ENCODE measurements around the gene INHBA. TPM values are rescaled to one million over a fixed set of nuclear protein-coding genes. Genes with fewer than 3 reads are reported as not detected.

The INHBA gene
- total RNA-seq, 1 experiment from 2014 or later, result 1.7 TPM

- Histone ChIP-seq H3K56ac (ENCODE audit: insufficient read length, low read depth, low read length) (no peak overlapping the region), H4K8ac (replicated peaks; ENCODE audit: insufficient read length, low read depth, low read length) (no peak overlapping the region), H3K18ac (ENCODE audit: insufficient read length, low read depth, low read length) (no peak overlapping the region), H3K27ac (ENCODE audit: insufficient read length, low read depth, low read length) (no peak overlapping the region), H3K9me3 (ENCODE audit: control insufficient read depth, low read depth, low read length) (peaks cover 8% of the 10 kb centered on the region), H3K9ac (ENCODE audit: extremely low read depth, insufficient read length, low read length) (no peak overlapping the region), H2BK20ac (ENCODE audit: low read depth, low read length, poor library complexity, severe bottlenecking) (no peak overlapping the region), H4K91ac (ENCODE audit: insufficient read length, low read depth, low read length) (no peak overlapping the region), H2BK120ac (ENCODE audit: low read depth, low read length, poor library complexity, severe bottlenecking) (no peak overlapping the region), H3K23ac (ENCODE audit: insufficient read length, low read depth, low read length) (no peak overlapping the region), H3K4me1 (ENCODE audit: insufficient read depth, low read length) (peaks cover 8% of the 10 kb centered on the region; the same call in 1 of the 2 replicates), H3T11ph (ENCODE audit: low read length) (no peak overlapping the region), H3K4ac (ENCODE audit: low read depth, low read length) (no peak overlapping the region), H4K20me1 (ENCODE audit: control insufficient read depth, insufficient read depth, insufficient read length) (no peaks in the 10 kb centered on the region), H4K5ac (ENCODE audit: insufficient read length, low read depth, low read length) (no peak overlapping the region), H3K79me2 (ENCODE audit: insufficient read depth, low read length) (no peaks in the 10 kb centered on the region), H2AFZ (ENCODE audit: low read length) (no peak overlapping the region), H3K23me2 (ENCODE audit: insufficient read length, low read depth, low read length, poor library complexity, severe bottlenecking) (no peaks in the 10 kb centered on the region), H2BK12ac (ENCODE audit: insufficient read length, low read depth, low read length) (no peak overlapping the region), H3K79me1 (ENCODE audit: insufficient read depth, low read depth, low read length, poor library complexity, severe bottlenecking) (no peaks in the 10 kb centered on the region), H2BK5ac (ENCODE audit: insufficient read length, low read length) (no peak overlapping the region), H3K4me2 (ENCODE audit: insufficient read depth, insufficient read length, low read length) (no peak overlapping the region), H2AK5ac (ENCODE audit: insufficient read length, low read length) (no peak overlapping the region), H2BK15ac (ENCODE audit: low read depth, low read length) (no peak overlapping the region), H3K27me3 (ENCODE audit: insufficient read depth, low read length) (no peaks in the 10 kb centered on the region), H3K14ac (ENCODE audit: insufficient read depth, low read length) (no peak overlapping the region)
- DNase-seq, result no peak
- no peak overlapping the region; a peak in 1 of 7 replicates for H3K27ac Mint-ChIP-seq
- TF ChIP-seq, protein P1, sequence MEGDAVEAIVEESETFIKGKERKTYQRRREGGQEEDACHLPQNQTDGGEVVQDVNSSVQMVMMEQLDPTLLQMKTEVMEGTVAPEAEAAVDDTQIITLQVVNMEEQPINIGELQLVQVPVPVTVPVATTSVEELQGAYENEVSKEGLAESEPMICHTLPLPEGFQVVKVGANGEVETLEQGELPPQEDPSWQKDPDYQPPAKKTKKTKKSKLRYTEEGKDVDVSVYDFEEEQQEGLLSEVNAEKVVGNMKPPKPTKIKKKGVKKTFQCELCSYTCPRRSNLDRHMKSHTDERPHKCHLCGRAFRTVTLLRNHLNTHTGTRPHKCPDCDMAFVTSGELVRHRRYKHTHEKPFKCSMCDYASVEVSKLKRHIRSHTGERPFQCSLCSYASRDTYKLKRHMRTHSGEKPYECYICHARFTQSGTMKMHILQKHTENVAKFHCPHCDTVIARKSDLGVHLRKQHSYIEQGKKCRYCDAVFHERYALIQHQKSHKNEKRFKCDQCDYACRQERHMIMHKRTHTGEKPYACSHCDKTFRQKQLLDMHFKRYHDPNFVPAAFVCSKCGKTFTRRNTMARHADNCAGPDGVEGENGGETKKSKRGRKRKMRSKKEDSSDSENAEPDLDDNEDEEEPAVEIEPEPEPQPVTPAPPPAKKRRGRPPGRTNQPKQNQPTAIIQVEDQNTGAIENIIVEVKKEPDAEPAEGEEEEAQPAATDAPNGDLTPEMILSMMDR (conservative IDR thresholded peaks at IDR 0.05), result no peak
- no peak overlapping the region for H3K4me3 Mint-ChIP-seq
- peaks cover 12 to 25% of the 10 kb centered on the region in 2 experiments for H3K9me3 Mint-ChIP-seq
- peaks cover 7 to 24% (median 11%) of the 10 kb centered on the region in 3 experiments for H3K36me3 Mint-ChIP-seq (ENCODE audit: insufficient read depth in 1 of 3, low read depth in 3 of 3)
- H3K4me1 Mint-ChIP-seq, result peaks cover 24 to 25% of the 10 kb centered on the region in 2 experiments
- no CpG with 5 or more reads among the region's 2 CpGs for WGBS (ENCODE audit: extremely low coverage, insufficient read length, low lambda C conversion rate)
- H3K27me3 Mint-ChIP-seq (ENCODE audit: low read depth), result no peaks in the 10 kb centered on the region; the same call in 1 of the 2 replicates
Observed at GRCh38 chr7:41742401-41743020, 39.6 kb upstream of the INHBA start.
